Mucosa of descending colon (tissue), 3 donors: ENCODE data around the gene ZCCHC8. TPM values are rescaled to one million over a fixed set of nuclear protein-coding genes. Genes with fewer than 3 reads are reported as not detected.
A peak's percentile ranks its signal among the peaks of the same experiment; 100 is the strongest.
"Not testable (repeated sequence)": the region's sequence is repeated elsewhere in the genome, so short reads cannot be mapped to it uniquely, and the experiment has no call there.

ENCODE experiments used
- ATAC-seq: fragments of 200-7000 bp; cut with Tn5 transposase; one replicate; pipeline ENCODE4 v1.9.1; 2020; ENCODE audit warnings: mild to moderate bottlenecking, moderate library complexity
- DNase-seq, 3 donors: peaks; one replicate each; pipeline ENCODE4 v3.0.0-alpha.2; 2020
- H3K36me3 ChIP-seq: fragments of 200-600 bp; one replicate; pipeline ENCODE4 v1.8.0; 2021; ENCODE audit warnings: low read depth, mild to moderate bottlenecking
- H3K4me1 ChIP-seq: fragments of 200-600 bp; one replicate; pipeline ENCODE4 v1.8.0; 2021; ENCODE audit warnings: low read depth, mild to moderate bottlenecking
- H3K4me3 ChIP-seq: fragments of 200-600 bp; one replicate; pipeline ENCODE4 v1.8.0; 2021; ENCODE audit warnings: mild to moderate bottlenecking
- H3K9me3 ChIP-seq: fragments of 200-600 bp; one replicate; pipeline ENCODE4 v1.8.0; 2021; ENCODE audit warnings: mild to moderate bottlenecking
- CTCF ChIP-seq: fragments of 200-600 bp; IDR thresholded peaks from one replicate; pipeline ENCODE4 v1.8.0; 2022; ENCODE audit warnings: antibody characterized with exemption, mild to moderate bottlenecking
- intact Hi-C, 2 donors: fragments of 100-400 bp; cut with DNase I in 1 of 2; cut with micrococcal nuclease in 1 of 2; formaldehyde crosslinking; loops; one replicate each; pipeline versions ENCODE4 v1.11.0 to v1.11.1; 2022; cut with DNase I, micrococcal nuclease
- total RNA-seq, 3 donors: library from RNA; stranded (reverse); fragmentation: NEBNext Ultra II Directional in 2 of 3; extraction: Animal tissue kit (Norgen Biotek cat#: 25700) in 2 of 3; gene quantifications; one replicate each; pipeline versions ENCODE4 v1.2.1 to v1.2.4, GENCODE V29; 2021 to 2023
- donor health status: DM: no; HTN: no; CAD: no; lungs with moderate emphysema.
- donor health status: DM: no; HTN: no; CAD: no.
- donor health status: DM: no; HTN: yes; CAD: no.

ZCCHC8 gene
- total RNA-seq, 3 donors from 2014 or later: 19.8 to 24.8 (median 23.1) TPM

DNA sequence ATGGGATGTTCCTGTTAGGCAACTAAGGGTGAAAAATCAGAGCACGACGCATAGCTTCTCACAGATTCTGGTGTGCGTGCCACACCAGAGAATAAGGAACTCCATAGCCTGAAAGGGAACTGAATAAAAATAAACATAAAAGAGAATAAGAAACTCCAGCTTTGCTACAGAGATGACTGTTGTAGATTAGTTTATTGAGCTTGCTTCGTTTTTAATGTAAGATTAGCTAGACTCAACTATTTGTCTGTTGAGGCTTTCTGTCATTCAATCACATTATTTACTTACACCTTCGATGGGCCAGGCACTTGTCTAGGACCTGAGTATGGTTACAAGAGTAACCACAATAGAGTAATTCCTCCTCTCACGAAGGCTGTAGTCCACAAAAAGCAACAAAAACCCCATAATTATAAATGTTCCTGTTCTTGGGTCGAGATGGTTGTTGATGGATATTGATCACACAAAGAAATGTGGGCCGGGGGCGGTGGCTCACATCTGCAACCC, 807 bp upstream of the ZCCHC8 start:
- intact Hi-C loops: no loop called here

DNA sequence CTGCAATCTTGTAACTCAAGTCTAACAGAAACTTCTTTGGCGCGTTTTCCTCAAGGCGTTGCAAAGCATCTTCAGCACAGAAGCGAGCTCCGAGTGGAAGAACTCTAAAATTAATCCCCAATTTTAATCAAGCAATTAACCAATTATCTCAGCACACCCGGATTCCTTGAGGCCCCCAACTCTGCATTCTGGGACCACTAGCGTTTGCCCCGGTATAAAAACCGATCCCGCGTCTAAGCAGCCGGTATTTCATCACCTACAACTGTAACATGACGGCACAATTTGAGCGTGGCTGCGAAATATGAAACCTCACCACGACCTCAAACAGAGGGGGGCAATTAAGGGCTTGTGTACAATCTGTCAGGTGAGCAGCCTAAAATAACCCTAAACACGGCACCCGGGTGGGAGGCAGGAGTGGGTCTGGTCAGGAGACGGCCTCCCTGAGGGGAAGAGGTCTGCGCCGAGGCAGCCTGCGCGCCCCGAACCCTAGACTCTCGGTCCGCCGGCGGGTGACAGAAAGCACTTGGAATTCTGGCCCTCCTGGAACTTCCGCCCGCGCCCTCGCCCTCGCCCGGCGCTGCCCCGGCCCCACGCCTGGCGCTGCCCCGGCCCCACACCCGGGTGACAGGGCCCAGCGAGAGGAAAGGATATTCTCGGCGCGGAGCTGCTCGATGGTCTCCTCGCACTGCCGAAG, 594 bp downstream of the ZCCHC8 start:
- Histone ChIP-seq H3K4me1 (peaks cover 16% of the 10 kb centered on the region), H3K4me3 (peak overlapping the region; percentile 76), H3K36me3 (peaks cover 4% of the 10 kb centered on the region), H3K9me3 (no peaks in the 10 kb centered on the region)
- ATAC-seq (peak; percentile 65), DNase-seq (peak; percentile 56 to 75 (median 73))
- TF ChIP-seq CTCF: no peak
- intact Hi-C loops: no loop called here

More for the DNA sequence above, 807 bp upstream of the ZCCHC8 start:
- ATAC-seq (no peak), DNase-seq (no peak)
- peaks cover 18% of the 10 kb centered on the region for H3K36me3 ChIP-seq
- H3K4me1 ChIP-seq: peaks cover 16% of the 10 kb centered on the region
- no peaks in the 10 kb centered on the region for H3K9me3 ChIP-seq
- no peak for TF ChIP-seq CTCF
- H3K4me3 ChIP-seq: no peak overlapping the region

DNA sequence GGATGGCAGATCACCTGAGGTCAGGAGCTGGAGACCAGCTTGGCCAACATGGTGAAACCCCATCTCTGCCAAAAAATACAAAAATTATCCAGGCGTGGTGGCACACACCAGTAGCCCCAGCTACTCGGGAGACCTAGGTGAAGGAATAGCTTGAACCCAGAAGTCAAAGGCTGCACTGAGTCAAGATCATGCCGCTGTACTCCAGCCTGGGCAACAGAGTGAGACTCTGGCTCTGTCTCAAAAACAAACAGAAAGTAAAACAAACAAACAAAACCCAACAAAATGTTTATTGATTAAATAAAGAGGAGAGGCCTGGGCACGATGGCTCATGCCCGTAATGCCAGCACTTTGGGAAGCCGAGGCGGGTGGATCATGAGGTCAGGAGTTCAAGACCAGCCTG, 5.5 kb downstream of the ZCCHC8 start:
- Histone ChIP-seq H3K36me3 (no peaks in the 10 kb centered on the region), H3K4me1 (peaks cover 16% of the 10 kb centered on the region), H3K4me3 (no peak overlapping the region), H3K9me3 (no peaks in the 10 kb centered on the region)
- DNase-seq (no peak), ATAC-seq (no peak)
- intact Hi-C loops: no loop called here
- no peak for TF ChIP-seq CTCF

GRCh38 chr12:122493222-122493621, 7.5 kb downstream of the ZCCHC8 start:
- H3K9me3 ChIP-seq, DNase-seq, ATAC-seq, H3K4me1 ChIP-seq, H3K4me3 ChIP-seq, intact Hi-C loops, H3K36me3 ChIP-seq: not testable (repeated sequence)

DNA sequence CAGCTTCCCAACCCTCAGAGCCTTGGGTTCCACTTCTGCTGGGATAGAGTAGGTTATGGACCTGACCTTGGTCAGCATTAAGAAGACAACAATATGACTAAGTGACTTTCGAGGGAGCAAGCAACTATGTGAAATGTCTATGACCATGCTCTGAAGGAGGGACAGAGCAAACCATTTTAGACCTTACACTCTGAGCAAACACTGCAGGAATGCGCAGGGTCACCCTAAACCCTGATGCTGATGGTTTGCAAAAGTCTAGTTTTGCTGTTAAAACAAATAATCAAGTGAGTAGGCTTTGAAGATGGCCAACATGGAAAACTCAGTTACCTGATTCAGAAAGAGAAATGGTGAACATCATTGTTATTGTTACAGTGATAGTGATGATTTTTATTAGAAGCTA, 8.7 kb downstream of the ZCCHC8 start:
- Histone ChIP-seq H3K36me3 (peaks cover 11% of the 10 kb centered on the region), H3K4me3 (no peak overlapping the region), H3K4me1 (no peaks in the 10 kb centered on the region), H3K9me3 (no peaks in the 10 kb centered on the region)
- TF ChIP-seq CTCF: no peak
- DNase-seq (no peak), ATAC-seq (no peak)
- intact Hi-C loops: no loop called here

DNA sequence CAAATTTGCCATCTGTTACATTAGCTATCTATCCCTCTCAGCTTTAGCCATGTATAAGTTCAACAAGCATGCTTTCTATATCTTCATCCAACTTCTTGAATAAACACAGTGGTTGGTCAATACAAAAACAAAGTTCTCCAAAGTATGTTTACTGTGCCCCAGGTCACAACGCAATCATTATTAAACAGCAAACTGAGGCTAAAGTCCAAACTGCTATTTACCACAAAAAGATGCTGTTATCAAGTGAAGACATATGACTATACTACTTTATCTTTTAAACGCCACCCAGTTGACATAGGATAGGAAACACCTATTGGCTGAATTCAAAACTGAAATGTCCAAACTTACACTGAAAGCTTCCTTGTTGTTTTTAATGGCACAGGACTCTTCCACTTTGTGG, 11.7 kb downstream of the ZCCHC8 start:
- intact Hi-C loops: no loop called here
- TF ChIP-seq CTCF: no peak
- H3K4me1 ChIP-seq: no peaks in the 10 kb centered on the region
- H3K36me3 ChIP-seq: peaks cover 11% of the 10 kb centered on the region
- no peaks in the 10 kb centered on the region for H3K9me3 ChIP-seq
- ATAC-seq (no peak), DNase-seq (no peak)
- no peak overlapping the region for H3K4me3 ChIP-seq

DNA sequence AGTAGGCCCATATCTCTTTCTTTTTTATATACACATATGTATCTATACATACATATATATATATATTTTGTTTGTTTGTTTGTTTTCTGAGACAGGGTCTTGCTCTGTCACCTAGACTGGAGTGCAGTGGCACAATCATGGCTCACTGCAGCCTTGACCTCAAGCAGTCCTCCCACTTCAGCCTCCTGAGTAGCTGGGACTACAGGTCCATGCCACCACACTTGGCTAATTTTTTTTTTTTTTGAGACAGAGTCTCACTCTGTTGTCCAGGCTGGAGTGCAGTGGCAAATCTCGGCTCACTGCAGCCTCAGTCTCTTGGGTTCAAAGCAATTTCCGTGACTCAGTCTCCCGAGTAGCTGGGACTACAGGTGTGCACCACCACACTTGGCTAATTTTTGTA, 12.9 kb downstream of the ZCCHC8 start:
- intact Hi-C loops, H3K4me1 ChIP-seq, DNase-seq, ATAC-seq, H3K9me3 ChIP-seq, H3K4me3 ChIP-seq: not testable (repeated sequence)
- peaks cover 11% of the 10 kb centered on the region for H3K36me3 ChIP-seq
